T-helper 1 cell treated with Interleukin-12 subunit alpha and Interleukin-12 subunit beta and Interleukin-4 antibody, amounts not matched to agents 30 ng/mL and 1 ng/mL, for 36 hours (primary cell): ENCODE data around the gene SSX2IP. TPM values are rescaled to one million over a fixed set of nuclear protein-coding genes. Genes with fewer than 3 reads are reported as not detected.
"Not testable (repeated sequence)": the region's sequence is repeated elsewhere in the genome, so short reads cannot be mapped to it uniquely, and the experiment has no call there.

Source experiments
- intact Hi-C: fragments of 100-400 bp; cut with micrococcal nuclease; formaldehyde crosslinking; loops from one replicate; pipeline ENCODE4 v1.15.1; 2024
- total RNA-seq: library from RNA; stranded (reverse); gene quantifications from 2 replicates; pipeline ENCODE4 v1.2.3, GENCODE V29; 2022

The SSX2IP gene
- total RNA-seq, 1 donor from 2014 or later, result 14.8 TPM

GRCh38 chr1:84683508-84683907 lies 6.8 kb downstream of the SSX2IP start:
- intact Hi-C loops, result no loop called here

- intact Hi-C loops, result no loop called here
These were observed 8.2 kb downstream of the SSX2IP start for GRCh38 chr1:84682047-84682446.

DNA sequence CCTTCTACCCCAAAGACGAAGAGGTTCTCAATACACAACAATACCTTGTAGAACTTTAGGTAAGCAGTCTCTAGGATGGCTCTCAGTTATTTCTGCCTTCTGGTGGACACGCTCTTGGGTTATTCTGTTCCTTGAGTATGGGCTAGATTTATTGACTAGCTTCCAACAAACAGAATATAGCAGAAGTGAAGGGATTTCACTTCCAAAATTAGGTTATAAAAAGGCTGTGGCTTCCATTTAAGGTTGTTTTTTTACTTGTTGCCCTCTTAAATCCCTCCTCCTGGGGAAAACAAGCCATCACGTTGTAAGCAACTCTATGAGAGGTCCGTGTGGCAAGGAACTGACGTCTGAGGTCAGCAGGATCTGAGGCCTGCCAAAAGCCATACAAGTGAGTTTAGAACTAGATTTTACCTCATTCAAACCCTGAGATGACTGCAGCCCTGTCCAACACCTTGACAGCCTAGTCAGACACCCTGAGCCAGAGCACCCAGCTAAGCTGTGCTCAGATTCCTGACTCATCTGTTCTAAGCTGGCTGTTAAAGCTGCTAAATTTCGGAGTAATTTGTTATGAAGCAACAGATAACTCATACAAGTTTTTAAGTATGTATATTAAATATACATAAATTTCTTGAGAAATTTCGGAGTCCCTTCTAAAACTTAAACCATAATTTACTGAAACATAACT lies 12.7 kb downstream of the SSX2IP start:
- intact Hi-C loops, result no loop called here

DNA sequence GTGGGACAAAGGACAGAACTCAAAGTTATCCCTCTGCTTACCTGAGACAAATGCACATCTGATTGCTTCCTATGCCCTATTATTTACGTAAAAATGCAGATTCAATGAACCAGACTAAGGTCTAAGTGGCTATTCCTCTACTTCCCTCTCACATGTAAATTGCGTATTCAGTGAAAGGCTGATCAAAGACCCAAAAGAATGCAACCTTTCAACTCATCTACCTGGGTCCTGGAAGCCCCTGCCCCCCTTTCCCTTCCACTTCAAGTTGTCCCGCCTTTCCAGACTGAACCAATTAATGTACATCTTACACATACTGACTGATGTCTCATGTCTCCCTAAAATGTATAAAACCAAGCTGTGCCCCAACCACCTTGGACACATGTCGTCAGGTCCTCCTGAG lies 14.6 kb downstream of the SSX2IP start:
- intact Hi-C loops, result no loop called here

DNA sequence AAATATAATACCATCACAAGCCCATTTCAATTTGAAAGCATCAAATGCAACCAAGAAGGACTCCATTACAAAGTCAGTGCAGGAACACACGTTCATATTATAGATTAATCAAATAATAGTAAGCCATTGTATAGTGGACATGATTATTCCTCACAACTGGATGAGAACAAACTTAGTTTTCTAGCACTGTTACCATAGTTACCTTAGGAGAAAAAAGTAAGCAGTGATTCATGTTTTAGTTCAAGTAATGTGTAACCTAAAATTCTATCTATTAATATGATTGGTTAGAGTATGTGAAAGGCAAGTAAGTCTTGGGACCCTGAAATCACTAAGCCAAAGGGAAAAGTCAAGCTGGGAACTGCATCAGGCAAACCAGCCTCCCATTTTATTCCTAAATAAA lies 15.2 kb downstream of the SSX2IP start:
- intact Hi-C loops, result no loop called here

DNA sequence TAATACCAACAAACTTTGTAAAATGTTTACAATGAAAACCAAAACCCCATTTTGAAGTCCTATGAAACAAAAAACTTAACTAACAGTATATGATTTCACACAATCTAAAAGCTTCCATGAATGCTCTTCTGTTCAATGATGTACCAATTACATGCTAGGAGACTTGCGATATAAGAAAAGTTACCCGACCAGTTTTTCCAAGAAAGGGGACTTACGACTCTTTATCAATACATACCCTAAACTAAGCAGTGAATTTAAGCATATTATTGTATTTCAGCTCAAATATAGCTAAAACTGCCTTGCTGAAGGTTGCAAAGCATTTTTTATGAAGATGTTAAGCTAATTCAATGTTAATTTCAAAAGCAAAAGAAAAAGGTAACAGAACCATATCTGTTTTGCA lies 15.6 kb downstream of the SSX2IP start:
- intact Hi-C loops, result no loop called here

GRCh38 chr1:84674021-84674420 lies 16.2 kb downstream of the SSX2IP start:
- intact Hi-C loops, result no loop called here

GRCh38 chr1:84672080-84672854 lies 18.0 kb downstream of the SSX2IP start:
- intact Hi-C loops, result no loop called here

DNA sequence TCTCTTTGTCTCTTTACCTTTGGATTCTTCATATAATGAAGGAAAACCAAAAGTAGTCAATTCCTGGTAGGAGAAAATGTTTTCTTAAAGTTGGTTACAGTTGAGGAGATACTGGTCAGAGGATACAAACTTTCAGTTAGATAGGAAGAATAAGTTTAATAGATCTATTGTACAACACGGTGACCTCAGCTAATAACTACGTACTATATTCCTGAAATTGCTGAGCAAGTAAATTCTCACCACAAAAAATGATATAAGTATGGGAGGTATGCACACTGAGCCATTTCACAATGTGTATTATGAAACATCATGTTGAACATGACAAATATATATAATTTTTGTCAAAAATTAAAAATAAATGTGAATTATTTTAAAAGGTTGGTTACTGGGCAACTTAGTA lies 20.4 kb downstream of the SSX2IP start:
- intact Hi-C loops, result loop anchor here (5.0 kb wide), 1 partner anchor 82 kb away; no protein-coding TSS in a partner anchor

- intact Hi-C loops, result loop anchor here (5.0 kb wide), 1 partner anchor 84 kb away; no protein-coding TSS in a partner anchor
These were observed 22.1 kb downstream of the SSX2IP start for GRCh38 chr1:84668185-84668584.

GRCh38 chr1:84665703-84666317 lies 24.5 kb downstream of the SSX2IP start:
- intact Hi-C loops, result loop anchor here (5.0 kb wide), 1 partner anchor 86 kb away; no protein-coding TSS in a partner anchor

- intact Hi-C loops, result no loop called here
These were observed 37.1 kb downstream of the SSX2IP start for GRCh38 chr1:84653130-84653677.

GRCh38 chr1:84644472-84644871 lies 45.8 kb downstream of the SSX2IP start:
- intact Hi-C loops, result no loop called here

DNA sequence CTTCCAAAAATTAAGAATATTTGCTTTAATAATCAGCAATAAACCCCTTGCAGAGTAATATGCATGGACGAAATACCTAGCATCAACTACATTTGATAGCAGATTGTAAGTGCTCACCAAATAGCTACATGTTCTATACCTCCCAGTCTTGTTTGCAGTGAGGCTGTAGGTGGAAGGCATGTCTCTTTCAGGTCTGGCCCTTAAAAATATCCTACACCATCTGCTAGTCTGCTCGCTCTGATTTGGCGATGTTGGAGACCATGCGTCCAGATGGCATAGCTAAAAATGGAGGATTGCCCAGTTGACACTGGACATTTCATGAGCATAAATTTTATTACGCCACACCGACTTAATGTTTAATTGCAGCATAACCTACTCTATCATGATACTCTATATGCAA lies 47.1 kb downstream of the SSX2IP start:
- intact Hi-C loops, result no loop called here

DNA sequence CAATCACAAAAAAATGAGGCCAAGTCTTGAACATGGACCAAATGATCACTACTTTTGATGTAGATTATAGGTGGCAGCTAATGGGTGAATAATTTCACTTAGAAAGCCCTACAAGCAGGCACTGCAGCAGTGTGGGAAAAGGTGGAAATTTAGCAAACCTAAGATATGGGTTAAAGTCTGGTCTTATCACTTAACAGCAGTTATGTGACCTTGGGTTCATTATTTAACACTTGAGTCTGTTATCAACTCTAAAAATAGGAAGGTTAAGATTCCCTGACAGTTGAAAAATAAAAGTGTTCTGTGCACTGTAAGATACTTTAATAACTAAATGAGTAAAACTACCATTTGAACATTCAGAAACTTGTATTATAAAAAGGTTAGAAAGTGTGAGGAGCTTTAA lies 47.5 kb downstream of the SSX2IP start:
- intact Hi-C loops, result no loop called here

DNA sequence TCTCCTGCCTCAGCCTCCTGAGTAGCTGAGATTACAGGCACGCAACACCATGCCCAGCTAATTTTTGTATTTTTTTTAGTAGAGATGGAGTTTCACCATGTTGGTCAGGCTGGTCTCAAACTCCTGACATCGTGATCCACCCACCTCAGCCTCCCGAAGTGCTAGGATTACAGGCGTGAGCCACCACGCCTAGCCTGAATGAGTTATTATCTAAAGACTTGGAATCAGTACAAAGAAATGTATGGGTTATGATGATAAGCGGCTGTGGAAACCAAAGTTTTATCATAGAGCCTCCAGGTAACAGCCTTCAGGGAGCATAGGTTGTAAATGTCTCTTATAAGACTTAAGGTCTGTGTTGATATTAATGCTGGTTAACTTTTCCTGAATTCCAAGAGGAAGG lies 50.5 kb downstream of the SSX2IP start:
- intact Hi-C loops, result not testable (repeated sequence)

- intact Hi-C loops, result no loop called here
These were observed 54.8 kb downstream of the SSX2IP start for GRCh38 chr1:84635429-84635828.

DNA sequence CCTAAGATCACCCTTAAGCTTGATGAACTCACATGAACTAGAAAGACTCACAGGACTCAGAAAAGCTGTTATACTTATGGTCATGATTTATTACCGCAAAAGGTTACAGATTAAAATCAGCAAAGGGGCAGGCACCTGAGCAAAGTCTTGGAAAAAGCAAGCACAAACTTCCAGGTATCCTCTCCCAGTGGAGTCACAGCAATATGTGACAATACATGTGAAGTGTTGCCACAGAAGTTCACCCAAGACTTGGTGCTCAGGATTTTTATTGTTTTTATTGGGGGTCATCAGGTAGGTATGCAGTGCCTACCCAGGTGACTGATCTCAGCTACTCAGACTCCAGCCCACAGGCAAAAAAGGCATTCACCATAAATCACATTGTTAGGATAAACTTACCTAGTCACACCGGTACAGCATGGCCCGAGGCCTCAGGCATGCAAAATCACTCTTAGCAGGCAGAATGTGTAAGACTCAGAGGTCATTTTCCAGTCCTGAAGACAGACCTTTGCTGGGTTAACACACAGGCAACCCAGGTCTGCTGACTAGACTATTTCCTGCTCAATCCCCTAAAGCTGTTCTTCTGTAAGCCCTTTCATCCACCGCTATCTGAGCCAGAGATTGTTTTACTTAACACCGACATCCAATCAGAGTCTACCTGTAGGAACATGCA lies 55.6 kb downstream of the SSX2IP start:
- intact Hi-C loops, result no loop called here

GRCh38 chr1:84632673-84633434 lies 57.4 kb downstream of the SSX2IP start:
- intact Hi-C loops, result no loop called here

DNA sequence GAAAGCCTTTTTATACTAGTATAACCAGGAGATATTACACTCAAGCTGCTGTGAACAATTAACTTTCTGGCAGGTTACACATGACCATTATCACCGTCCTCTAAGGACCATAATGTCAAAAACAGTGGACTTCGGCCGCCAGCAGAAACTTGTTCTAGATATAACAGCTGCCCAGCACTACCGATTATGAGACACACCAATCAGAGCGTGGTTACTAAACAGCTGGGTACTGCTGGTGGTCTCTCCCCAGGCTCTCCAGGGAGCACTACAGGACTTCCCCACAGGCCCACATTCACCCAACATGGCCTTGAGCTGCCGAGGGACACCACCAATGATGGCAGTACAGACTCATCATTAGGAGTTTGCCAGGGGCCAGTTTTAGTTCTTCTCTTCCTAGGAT lies 58.1 kb downstream of the SSX2IP start:
- intact Hi-C loops, result no loop called here

- intact Hi-C loops, result loop anchor here (5.0 to 10.0 kb wide), 3 partner anchors 630 to 720 kb away; partner anchors contain the start of gene TTLL7
These were observed 65.4 kb downstream of the SSX2IP start for GRCh38 chr1:84624876-84625275.
